Left renal pelvis (tissue), 4 donors: ENCODE measurements around the gene STOX2. TPM values are rescaled to one million over a fixed set of nuclear protein-coding genes. Genes with fewer than 3 reads are reported as not detected.

ENCODE experiments used
- DNase-seq, 4 donors: peaks; one replicate each; pipeline ENCODE4 v3.0.0-alpha.2; 2013; ENCODE audit warnings: low read depth in 4 of 4, low spot score in 3 of 4
- polyA plus RNA-seq, 4 donors: library from polyadenylated mRNA; unstranded; fragments of 120-200 nt; gene quantifications; one replicate each; pipeline ENCODE4 v1.2.1, GENCODE V29; 2013; ENCODE audit not compliant: insufficient read length in 4 of 4

STOX2 gene, protein sequence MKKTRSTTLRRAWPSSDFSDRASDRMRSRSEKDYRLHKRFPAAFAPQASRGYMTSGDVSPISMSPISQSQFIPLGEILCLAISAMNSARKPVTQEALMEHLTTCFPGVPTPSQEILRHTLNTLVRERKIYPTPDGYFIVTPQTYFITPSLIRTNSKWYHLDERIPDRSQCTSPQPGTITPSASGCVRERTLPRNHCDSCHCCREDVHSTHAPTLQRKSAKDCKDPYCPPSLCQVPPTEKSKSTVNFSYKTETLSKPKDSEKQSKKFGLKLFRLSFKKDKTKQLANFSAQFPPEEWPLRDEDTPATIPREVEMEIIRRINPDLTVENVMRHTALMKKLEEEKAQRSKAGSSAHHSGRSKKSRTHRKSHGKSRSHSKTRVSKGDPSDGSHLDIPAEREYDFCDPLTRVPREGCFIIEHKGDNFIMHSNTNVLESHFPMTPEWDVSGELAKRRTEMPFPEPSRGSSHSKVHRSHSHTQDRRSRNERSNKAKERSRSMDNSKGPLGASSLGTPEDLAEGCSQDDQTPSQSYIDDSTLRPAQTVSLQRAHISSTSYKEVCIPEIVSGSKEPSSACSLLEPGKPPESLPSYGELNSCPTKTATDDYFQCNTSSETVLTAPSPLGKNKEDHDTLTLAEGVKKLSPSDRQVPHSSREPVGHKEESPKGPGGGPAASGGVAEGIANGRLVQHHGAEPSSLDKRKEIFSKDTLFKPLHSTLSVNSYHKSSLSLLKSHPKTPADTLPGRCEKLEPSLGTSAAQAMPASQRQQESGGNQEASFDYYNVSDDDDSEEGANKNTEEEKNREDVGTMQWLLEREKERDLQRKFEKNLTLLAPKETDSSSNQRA (N-terminal part only)
- 10 to 100 TPM in 1 of 4 donors, 1 to 10 TPM in 3; 9.0 to 13.5 (median 9.6) TPM for polyA plus RNA-seq

- peak in 2 of 4 donors; percentile 57 to 60 for DNase-seq
Observed at GRCh38 chr4:183905081-183905592, at the start of gene STOX2. Gene STOX2 (plus strand): TSS chr4:183905307. CDS start chr4:183906791, 1,484 bp downstream.

GRCh38 chr4:183855323-183856190 lies 49.5 kb upstream of the STOX2 start:
- DNase-seq, result no peak

GRCh38 chr4:183857040-183857439 lies 48.1 kb upstream of the STOX2 start:
- no peak for DNase-seq

GRCh38 chr4:183858011-183858615 lies 47.0 kb upstream of the STOX2 start:
- DNase-seq, result no peak

- no peak for DNase-seq
Observed at GRCh38 chr4:183860119-183860518, 45.0 kb upstream of the STOX2 start.

DNA sequence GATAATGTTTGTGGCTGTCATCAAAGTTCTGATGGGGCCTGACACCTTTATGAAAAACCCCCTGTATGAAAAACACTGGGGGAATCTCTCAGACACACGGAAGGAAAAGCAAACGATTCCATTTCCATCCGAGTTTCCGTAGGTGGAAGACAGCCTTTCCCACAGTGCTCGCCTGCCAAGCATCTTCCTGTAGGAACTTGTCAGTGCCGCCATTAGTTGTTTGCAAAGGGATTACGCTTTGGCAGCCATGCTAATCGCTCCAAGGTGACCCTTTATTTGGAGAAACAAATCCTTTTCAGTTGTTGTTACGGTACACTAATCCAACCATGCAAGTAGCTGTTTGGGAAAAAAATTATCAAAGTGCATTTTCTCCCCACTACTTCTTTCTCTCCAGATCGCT lies 44.4 kb upstream of the STOX2 start:
- no peak for DNase-seq

DNA sequence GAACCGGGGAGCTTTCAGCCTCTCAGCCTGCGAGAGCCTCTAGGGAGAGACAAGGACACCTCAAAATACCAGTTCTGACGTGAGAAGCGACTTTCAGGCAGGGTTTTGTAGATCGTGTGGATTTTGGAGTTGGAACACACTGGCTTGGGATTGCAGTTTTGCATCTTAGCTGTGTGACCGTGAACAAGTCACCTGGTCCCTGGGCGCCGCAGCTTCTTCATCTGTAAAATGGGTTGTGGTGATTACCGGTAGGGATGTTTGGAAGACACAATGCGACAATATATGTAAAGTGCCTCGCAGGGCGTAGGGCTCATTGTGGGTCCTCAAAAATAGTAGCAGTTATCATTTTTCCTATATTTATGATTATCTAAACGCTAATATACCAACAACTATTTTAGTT lies 43.7 kb upstream of the STOX2 start:
- no peak for DNase-seq

- DNase-seq, result no peak
Observed at GRCh38 chr4:183863155-183863825, 41.8 kb upstream of the STOX2 start.

DNA sequence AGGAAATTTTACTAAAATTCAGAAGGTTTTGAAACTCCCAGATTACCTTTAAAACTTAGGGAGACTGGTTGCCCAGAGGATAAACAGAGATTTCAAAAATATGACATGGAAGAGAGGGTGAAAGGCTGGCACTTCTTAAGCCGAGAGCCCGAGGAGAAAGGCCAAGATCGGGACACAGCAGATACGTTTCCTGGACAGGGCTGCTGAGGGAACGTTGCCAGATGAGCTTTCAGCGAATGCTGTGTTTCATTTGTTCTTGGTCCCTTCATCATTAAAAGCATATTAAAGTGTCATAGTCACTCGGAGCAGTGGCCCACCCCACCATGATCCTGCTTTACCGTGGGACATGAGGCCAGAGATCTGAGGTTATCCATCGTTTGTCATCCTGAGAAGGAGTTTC lies 37.9 kb upstream of the STOX2 start:
- DNase-seq, result no peak

GRCh38 chr4:183870997-183871396 lies 34.1 kb upstream of the STOX2 start:
- DNase-seq, result no peak

DNA sequence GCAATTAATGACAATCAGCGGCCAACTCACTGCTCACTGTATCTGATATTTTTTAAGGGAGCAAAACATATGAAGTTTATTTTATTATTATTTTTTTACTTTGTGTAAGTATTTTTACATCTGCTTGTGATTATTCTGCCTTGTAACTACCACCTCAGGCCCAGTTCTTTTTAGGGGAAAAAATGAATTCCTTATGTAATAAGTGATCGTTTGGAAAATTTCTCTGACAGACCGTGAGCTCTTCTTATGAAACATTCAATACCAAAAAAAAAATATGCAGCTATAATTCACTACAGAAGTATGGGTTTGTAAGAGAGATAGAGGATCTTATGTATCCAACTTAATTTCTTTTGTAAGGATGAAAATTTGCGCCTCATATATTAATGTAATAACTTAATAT lies 33.5 kb upstream of the STOX2 start:
- DNase-seq, result no peak

- no peak for DNase-seq
Observed at GRCh38 chr4:183872531-183872930, 32.6 kb upstream of the STOX2 start.

- DNase-seq, result no peak
Observed at GRCh38 chr4:183873409-183874185, 31.5 kb upstream of the STOX2 start.

GRCh38 chr4:183875251-183875825 lies 29.8 kb upstream of the STOX2 start:
- no peak for DNase-seq

DNA sequence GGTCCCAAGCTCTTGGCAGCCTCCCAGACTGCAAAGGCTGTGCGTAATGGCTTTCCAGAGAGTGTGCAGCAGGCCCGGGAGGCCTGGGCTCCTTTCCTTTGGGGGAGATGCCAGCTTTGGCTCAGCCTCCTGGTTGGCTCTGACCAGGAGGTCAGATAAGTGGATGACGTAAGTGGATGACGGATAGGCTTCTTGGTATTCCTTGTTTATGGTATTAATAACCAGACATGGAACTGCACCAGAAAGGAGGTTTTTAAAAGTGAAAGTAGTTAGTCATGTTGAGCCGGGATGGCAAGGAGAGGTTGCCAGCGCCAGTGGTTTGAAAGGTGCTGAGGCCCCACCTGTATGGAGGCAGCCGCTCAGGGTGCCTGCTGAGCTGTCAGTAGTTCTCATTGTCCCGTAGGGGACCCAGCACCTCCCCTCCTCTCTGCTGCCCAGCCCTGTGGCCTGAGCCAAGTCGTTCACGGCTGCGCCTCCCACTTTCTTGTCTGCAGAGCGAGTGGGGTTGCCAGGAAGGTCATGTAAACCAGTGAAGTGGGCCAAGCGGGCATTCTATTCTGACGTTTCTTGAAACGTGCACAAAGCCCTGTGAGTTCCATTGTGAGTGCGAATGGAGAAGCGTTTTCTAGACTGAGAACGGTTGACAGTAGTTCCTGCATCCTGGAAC lies 28.7 kb upstream of the STOX2 start:
- peak in 1 of 4 donors; percentile 41 for DNase-seq

DNA sequence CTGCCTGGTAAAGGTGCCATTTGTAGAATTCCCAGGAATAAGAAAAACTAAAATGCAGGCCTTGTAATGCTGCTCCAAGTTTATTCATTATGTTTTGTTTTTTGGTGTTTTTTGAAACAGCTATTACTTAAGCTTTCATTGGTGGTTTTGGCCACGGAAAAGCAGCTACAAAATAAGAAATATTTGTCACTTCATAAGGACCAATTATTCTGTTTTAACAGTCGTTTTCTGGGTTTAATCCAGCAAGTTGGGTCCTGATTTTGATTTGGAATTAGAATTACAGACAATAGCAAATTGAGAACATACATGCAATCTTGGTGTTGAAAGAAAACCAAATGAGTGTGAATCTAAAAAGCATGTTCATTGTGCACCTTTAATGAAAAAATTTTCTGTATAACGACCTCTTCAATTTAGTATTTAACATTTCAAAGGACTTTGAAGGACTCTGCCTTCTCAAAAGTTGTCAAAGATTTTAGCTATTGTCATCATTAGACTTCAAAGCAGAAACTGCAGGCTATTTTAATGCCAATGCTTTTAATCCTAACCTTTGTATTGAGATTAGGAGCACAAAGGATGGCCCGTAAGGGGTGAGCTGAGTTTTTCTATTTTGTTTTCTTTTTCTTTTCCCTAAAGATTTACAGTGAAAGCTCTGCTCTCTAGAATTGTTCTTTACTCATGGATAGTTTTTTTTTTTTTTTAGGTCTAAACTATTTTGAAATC lies 26.7 kb upstream of the STOX2 start:
- no peak for DNase-seq

- DNase-seq, result no peak
Observed at GRCh38 chr4:183885205-183885720, 19.8 kb upstream of the STOX2 start.
